Neuronal stem cell (in vitro differentiated cells): ENCODE results near the gene HRAS.

Experiments used
- DNase-seq: peaks from one replicate; pipeline ENCODE4 v3.0.0-alpha.2; 2013; ENCODE audit warnings: low spot score
- H2AFZ ChIP-seq: one replicate; pipeline ENCODE4 v1.6.1; 2013; ENCODE audit warnings: mild to moderate bottlenecking, low read length, inconsistent platforms
- H2AK5ac ChIP-seq: 2 replicates; pipeline ENCODE4 v1.6.1; 2013; ENCODE audit warnings: low read depth, mild to moderate bottlenecking, inconsistent platforms, low read length, moderate library complexity, mixed read lengths
- H2BK120ac ChIP-seq: 2 replicates; pipeline ENCODE4 v1.6.1; 2013; ENCODE audit warnings: low read depth, mild to moderate bottlenecking, inconsistent platforms, low read length, moderate library complexity, mixed read lengths
- H2BK12ac ChIP-seq: one replicate; pipeline ENCODE4 v1.6.1; 2013; ENCODE audit warnings: low read length, inconsistent platforms
- H2BK15ac ChIP-seq: 2 replicates; pipeline ENCODE4 v1.6.1; 2013; ENCODE audit warnings: mild to moderate bottlenecking, low read length, inconsistent platforms, mixed read lengths
- H2BK5ac ChIP-seq: one replicate; pipeline ENCODE4 v1.6.1; 2013; ENCODE audit warnings: inconsistent platforms, mild to moderate bottlenecking, low read length, moderate library complexity
- H3K14ac ChIP-seq: one replicate; pipeline ENCODE4 v1.6.1; 2013; ENCODE audit warnings: low read length, inconsistent platforms
- H3K18ac ChIP-seq: 2 replicates; pipeline ENCODE4 v1.6.1; 2013; ENCODE audit warnings: low read length, inconsistent platforms
- H3K23ac ChIP-seq: 2 replicates; pipeline ENCODE4 v1.6.1; 2013; ENCODE audit warnings: low read depth, mild to moderate bottlenecking, mixed read lengths, low read length, inconsistent platforms; ENCODE audit not compliant: poor library complexity
- H3K27ac ChIP-seq: replicated peaks from 3 replicates; pipeline ENCODE4 v1.5.1; 2013; ENCODE audit warnings: low read length, inconsistent platforms
- H3K27me3 ChIP-seq, 3 experiments: 2 replicates each; pipeline ENCODE4 v1.6.1; 2013; ENCODE audit warnings: low read length in 3 of 3, mild to moderate bottlenecking in 2 of 3, inconsistent platforms in 1 of 3, low read depth in 1 of 3, mixed read lengths in 1 of 3, moderate library complexity in 1 of 3; ENCODE audit not compliant: control insufficient read depth in 3 of 3, insufficient read depth in 3 of 3
- H3K36me3 ChIP-seq, 2 donors: replicated peaks in 1 of 2; 2 replicates each; pipeline ENCODE4 v1.6.1; 2013; ENCODE audit warnings: low read length in 2 of 2; ENCODE audit not compliant: control insufficient read depth in 2 of 2, insufficient read depth in 2 of 2
- H3K4ac ChIP-seq: 2 replicates; pipeline ENCODE4 v1.6.1; 2013; ENCODE audit warnings: inconsistent platforms, mild to moderate bottlenecking, low read length, moderate library complexity
- H3K4me1 ChIP-seq, 2 donors: 1 replicate in 1 of 2; 2 replicates in 1 of 2; pipeline ENCODE4 v1.6.1; 2013; ENCODE audit warnings: low read length in 2 of 2, low read depth in 1 of 2; ENCODE audit not compliant: control insufficient read depth in 2 of 2, insufficient read depth in 1 of 2
- H3K4me2 ChIP-seq: one replicate; pipeline ENCODE4 v1.6.1; 2013; ENCODE audit warnings: mild to moderate bottlenecking, low read length, inconsistent platforms; ENCODE audit not compliant: insufficient read depth, poor library complexity, severe bottlenecking
- H3K4me3 ChIP-seq, 2 donors: 2 replicates each; pipeline ENCODE4 v1.5.1; 2013; ENCODE audit warnings: low read length in 2 of 2, mild to moderate bottlenecking in 2 of 2, inconsistent platforms in 1 of 2, moderate library complexity in 1 of 2
- H3K79me1 ChIP-seq: one replicate; pipeline ENCODE4 v1.6.1; 2013; ENCODE audit warnings: low read depth, mild to moderate bottlenecking, inconsistent platforms, low read length, moderate library complexity
- H3K9ac ChIP-seq: one replicate; pipeline ENCODE4 v1.6.1; 2013; ENCODE audit warnings: mild to moderate bottlenecking, low read depth, low read length, inconsistent platforms; ENCODE audit not compliant: poor library complexity
- H3K9me3 ChIP-seq, 2 donors: replicated peaks in 1 of 2; 2 replicates each; pipeline versions ENCODE3 to v1.6.1; 2013; ENCODE audit warnings: low read length in 2 of 2, mild to moderate bottlenecking in 2 of 2, inconsistent platforms in 1 of 2, low read depth in 1 of 2, mixed read lengths in 1 of 2, moderate library complexity in 1 of 2; ENCODE audit not compliant: control insufficient read depth in 2 of 2, insufficient read depth in 1 of 2
- H4K8ac ChIP-seq: one replicate; pipeline ENCODE4 v1.6.1; 2013; ENCODE audit warnings: low read depth, mild to moderate bottlenecking, inconsistent platforms, low read length, moderate library complexity
- H4K91ac ChIP-seq: one replicate; pipeline ENCODE4 v1.6.1; 2013; ENCODE audit warnings: low read length, low read depth, mild to moderate bottlenecking, inconsistent platforms; ENCODE audit not compliant: poor library complexity
- WGBS, 2 donors: extraction: QIAGEN DNeasy Blood & Tissue Kit; methylation state at CpG; one replicate each; pipeline ENCODE4 v1.1.7; 2013; ENCODE audit warnings: missing lambda C conversion rate in 2 of 2, mixed read lengths in 1 of 2; ENCODE audit not compliant: insufficient read length in 2 of 2, insufficient replicate concordance in 1 of 2; ENCODE audit errors: extremely low coverage in 2 of 2; 5-methylcytosine and 5-hydroxymethylcytosine counted together

The HRAS gene

DNA sequence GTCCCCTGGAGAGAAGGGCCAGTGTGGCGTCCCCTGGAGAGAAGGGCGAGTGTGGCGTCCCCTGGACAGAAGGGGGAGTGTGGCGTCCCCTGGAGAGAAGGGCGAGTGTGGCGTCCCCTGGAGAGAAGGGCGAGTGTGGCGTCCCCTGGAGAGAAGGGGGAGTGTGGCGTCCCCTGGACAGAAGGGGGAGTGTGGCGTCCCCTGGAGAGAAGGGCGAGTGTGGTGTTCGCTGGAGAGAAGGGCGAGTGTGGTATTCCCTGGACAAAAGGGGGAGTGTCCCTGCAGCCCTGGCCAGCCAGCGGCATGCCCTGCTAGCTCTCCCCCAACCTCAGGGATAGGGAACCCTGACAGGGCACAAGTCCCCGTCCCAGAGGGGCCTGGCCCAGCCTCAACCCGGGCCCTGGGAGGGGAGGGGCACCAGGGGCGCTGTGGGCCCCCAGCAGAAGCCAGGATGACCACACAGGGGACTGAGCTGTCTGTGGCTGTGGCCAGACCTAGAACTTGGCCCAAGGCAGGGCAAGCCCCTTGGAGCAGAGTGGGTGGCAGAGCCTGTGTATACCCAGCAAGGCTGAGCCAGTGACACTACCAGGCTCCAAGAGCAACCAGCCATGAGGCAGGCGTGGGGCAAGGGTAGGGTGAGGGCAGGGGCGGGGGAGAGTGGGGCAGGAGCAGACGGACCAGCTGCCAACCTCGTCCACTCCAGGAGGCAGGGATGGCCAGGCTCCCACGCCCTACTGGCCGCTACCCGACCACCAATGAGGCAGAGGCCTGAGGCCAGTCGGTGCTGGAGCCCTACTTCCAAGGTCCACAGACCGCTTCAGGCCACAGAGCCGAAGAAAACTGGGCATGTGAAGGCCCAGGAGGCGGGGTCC is 4.2 kb downstream of the HRAS start:
- Histone ChIP-seq H2BK12ac (no peak overlapping the region), H3K27ac (no peak overlapping the region)
- no CpG with 5 or more reads among the region's 28 CpGs for WGBS, 2 donors

DNA sequence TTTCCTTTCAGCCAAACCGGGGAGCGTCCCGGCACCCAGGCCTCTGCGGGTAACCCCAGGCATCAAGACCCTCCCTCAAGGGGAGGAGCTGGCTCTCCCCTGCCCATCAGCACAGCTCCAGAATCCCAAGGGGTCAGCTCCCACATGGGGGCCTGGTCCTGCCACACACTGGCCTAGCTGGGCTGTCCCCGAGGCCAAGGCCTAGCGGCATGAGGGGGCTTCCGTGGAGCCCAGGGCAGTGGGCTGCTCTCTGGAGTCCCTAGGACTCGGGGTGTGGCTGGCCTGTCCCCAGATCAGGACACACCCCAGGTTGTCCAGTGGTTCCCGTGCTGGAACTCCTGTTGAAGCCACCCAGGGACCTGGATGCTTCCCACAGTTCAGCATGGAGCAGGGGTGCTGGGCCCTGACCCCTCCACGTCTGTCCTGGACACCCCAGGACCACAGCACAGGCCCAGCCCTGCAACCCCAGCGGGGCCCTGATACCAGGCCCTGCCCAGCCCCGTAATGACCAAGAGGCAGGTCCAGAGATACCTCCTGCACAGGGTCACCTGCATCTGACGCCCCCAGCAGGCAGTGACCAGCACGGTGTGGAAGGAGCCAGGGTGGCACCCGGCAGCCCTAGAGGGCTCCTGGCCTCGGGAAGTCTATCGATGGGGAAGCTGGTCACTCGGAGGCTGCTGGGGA is 5.5 kb downstream of the HRAS start:
- Histone ChIP-seq H2BK12ac (no peak overlapping the region), H2BK120ac (no peak overlapping the region), H3K4me2 (no peak overlapping the region), H2AFZ (no peak overlapping the region), H3K27me3 (no peaks in the 10 kb centered on the region), H3K27ac (no peak overlapping the region), H3K79me1 (peaks cover 9% of the 10 kb centered on the region), H2BK15ac (no peak overlapping the region), H3K4ac (no peak overlapping the region), H4K91ac (no peak overlapping the region), H3K4me3 (no peak overlapping the region), H2BK5ac (no peak overlapping the region), H3K4me1 (peaks cover 5 to 6% of the 10 kb centered on the region in 2 donors), H3K18ac (no peak overlapping the region), H3K9ac (no peak overlapping the region), H3K23ac (no peak overlapping the region), H3K36me3 (peaks cover 22 to 33% of the 10 kb centered on the region in 2 donors), H3K14ac (peak overlapping the region; percentile 38), H3K9me3 (peaks cover 0 to 2% of the 10 kb centered on the region in 2 donors), H4K8ac (no peak overlapping the region), H2AK5ac (no peak overlapping the region)
- no CpG with 5 or more reads among the region's 18 CpGs for WGBS, 2 donors
- DNase-seq: no peak

More for the DNA sequence above, 4.2 kb downstream of the HRAS start:
- H3K36me3 ChIP-seq: peaks cover 22 to 33% of the 10 kb centered on the region in 2 donors
- no peak overlapping the region for H3K14ac ChIP-seq
- H2AFZ ChIP-seq: no peak overlapping the region
- no peak overlapping the region for H3K9ac ChIP-seq
- H2BK120ac ChIP-seq: no peak overlapping the region
- peaks cover 9% of the 10 kb centered on the region for H3K79me1 ChIP-seq
- H4K8ac ChIP-seq: no peak overlapping the region
- no peak overlapping the region for H3K4me2 ChIP-seq
- H4K91ac ChIP-seq: no peak overlapping the region
- peaks cover 0 to 2% (median 0%) of the 10 kb centered on the region in 3 experiments for H3K27me3 ChIP-seq
- H3K18ac ChIP-seq: no peak overlapping the region
- no peak overlapping the region for H2BK5ac ChIP-seq
- H2AK5ac ChIP-seq: no peak overlapping the region
- H3K23ac ChIP-seq: peak overlapping the region; percentile 43
- no peak overlapping the region for H2BK15ac ChIP-seq
- H3K9me3 ChIP-seq: peaks cover 0 to 2% of the 10 kb centered on the region in 2 donors
- no peak for DNase-seq
- H3K4me3 ChIP-seq: no peak overlapping the region
- H3K4me1 ChIP-seq: peaks cover 7 to 8% of the 10 kb centered on the region in 2 donors
- no peak overlapping the region for H3K4ac ChIP-seq

DNA sequence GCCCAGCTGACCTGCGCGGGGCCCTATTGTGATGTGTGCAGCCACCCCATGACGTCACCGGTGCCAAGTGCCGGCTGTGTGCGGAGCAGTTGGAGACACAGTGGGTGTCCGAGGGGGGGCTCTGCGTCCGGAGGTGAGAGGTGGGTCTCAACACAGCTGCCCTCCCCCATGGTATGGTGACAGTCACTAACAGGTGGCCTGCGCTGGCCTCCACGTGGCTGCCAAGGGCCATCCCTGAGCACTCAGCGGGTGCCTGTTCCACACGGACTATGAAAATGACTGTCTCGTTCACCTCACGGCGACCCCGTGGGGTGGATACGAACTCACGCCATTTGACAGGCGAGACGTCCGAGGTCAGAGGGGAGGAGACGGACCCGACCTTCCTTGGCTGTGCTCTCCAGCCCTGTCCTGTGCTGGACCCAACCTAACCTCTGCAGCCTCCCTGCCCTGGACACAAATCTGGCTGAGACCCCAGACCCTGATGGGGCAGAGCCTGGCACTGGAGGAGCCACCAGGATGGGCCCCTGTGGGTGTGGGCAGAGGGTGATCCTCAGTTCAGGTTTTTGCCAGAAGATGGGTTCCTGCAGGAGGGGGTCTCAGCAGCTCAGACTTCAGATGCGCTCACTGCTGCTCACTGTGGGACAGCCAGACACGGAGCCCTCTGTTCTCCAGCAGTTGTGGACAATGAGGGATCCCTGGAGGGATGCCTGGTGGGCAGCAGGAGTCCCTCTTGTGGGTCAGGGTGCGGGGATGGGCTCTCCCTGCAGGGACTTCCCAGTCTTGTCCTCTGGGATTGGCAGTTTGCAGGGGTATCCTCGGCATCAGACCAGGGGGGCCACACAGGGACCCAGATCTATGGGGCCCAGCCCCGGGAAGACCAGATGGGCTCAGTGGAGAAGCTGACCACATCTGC is 6.3 kb downstream of the HRAS start:
- Histone ChIP-seq H3K14ac (peak overlapping the region; percentile 38), H2BK12ac (no peak overlapping the region), H2BK120ac (no peak overlapping the region), H3K4me1 (peaks cover 0 to under 1% of the 10 kb centered on the region in 2 donors), H2BK15ac (no peak overlapping the region), H3K79me1 (peaks cover 2% of the 10 kb centered on the region), H3K18ac (no peak overlapping the region), H2BK5ac (no peak overlapping the region), H3K23ac (peak overlapping the region; percentile 46), H3K27ac (no peak overlapping the region), H3K36me3 (peaks cover 22 to 33% of the 10 kb centered on the region in 2 donors), H4K91ac (no peak overlapping the region), H2AK5ac (no peak overlapping the region), H2AFZ (no peak overlapping the region), H3K9ac (no peak overlapping the region), H3K4ac (no peak overlapping the region), H3K9me3 (peaks cover 0 to 3% of the 10 kb centered on the region in 2 donors), H3K4me3 (peak overlapping the region in 1 of 2 donors; percentile 46), H3K27me3 (no peaks in the 10 kb centered on the region), H4K8ac (no peak overlapping the region), H3K4me2 (no peak overlapping the region)
- DNase-seq: no peak
- no CpG with 5 or more reads among the region's 29 CpGs for WGBS, 2 donors
